GM12878 (cell line): ENCODE data around the gene GAD2.

ENCODE experiments used
- BACH1 ChIP-seq: fragments of 450-650 bp; IDR thresholded peaks from 2 replicates; pipeline ENCODE4 v1.6.1; 2017; ENCODE audit warnings: mild to moderate bottlenecking, borderline replicate concordance
- CHD1 ChIP-seq: IDR thresholded peaks from 2 replicates; pipeline ENCODE4 v1.6.1; 2012; ENCODE audit warnings: low read depth, low read length, improper control_type of control experiment
- CTCF ChIP-seq, 3 experiments: IDR thresholded peaks in 2 of 3; conservative IDR thresholded peaks in 1 of 3; 2 replicates each; pipeline ENCODE4 v1.5.1; 2011; ENCODE audit warnings: low read depth in 3 of 3, low read length in 3 of 3, mild to moderate bottlenecking in 3 of 3, control low read depth in 2 of 3, moderate library complexity in 2 of 3, inconsistent platforms in 1 of 3, mixed read lengths in 1 of 3; ENCODE audit not compliant: control insufficient read depth in 2 of 3, insufficient read depth in 1 of 3; ENCODE audit errors: extremely low read depth in 1 of 3
- EZH2 ChIP-seq: IDR thresholded peaks from 2 replicates; pipeline ENCODE4 v1.6.1; 2012; ENCODE audit warnings: low read depth, mild to moderate bottlenecking, control low read depth, inconsistent platforms, low read length, borderline replicate concordance; ENCODE audit not compliant: control insufficient read depth
- GABPA ChIP-seq: IDR thresholded peaks from 2 replicates; pipeline ENCODE4 v1.6.1; 2014; ENCODE audit warnings: antibody characterized with exemption, low read depth, mild to moderate bottlenecking, inconsistent platforms
- IKZF1 ChIP-seq: fragments of 450-650 bp; conservative IDR thresholded peaks from 2 replicates; pipeline ENCODE4 v1.6.1; 2017; ENCODE audit warnings: antibody characterized with exemption, mild to moderate bottlenecking
- POLR2A ChIP-seq: IDR thresholded peaks from 2 replicates; pipeline ENCODE4 v1.6.1; 2011; ENCODE audit warnings: low read depth, mild to moderate bottlenecking, low read length
- RFX5 ChIP-seq: IDR thresholded peaks from 2 replicates; pipeline ENCODE4 v1.6.1; 2011; ENCODE audit warnings: low read depth, low read length, improper control_type of control experiment
- SUPT20H ChIP-seq: IDR thresholded peaks from 2 replicates; pipeline ENCODE4 v1.6.1; 2011; ENCODE audit warnings: low read depth, mild to moderate bottlenecking, low read length, moderate library complexity, borderline replicate concordance; ENCODE audit not compliant: control insufficient read depth

GRCh38 chr10:26220901-26221300, 4.3 kb downstream of the GAD2 start:
- no peak for TF ChIP-seq CTCF (IDR thresholded peaks at IDR 0.05 in 2 of 3, conservative IDR thresholded peaks at IDR 0.05 in 1 of 3; ENCODE audit: control insufficient read depth in 2 of 3, extremely low read depth in 1 of 3, insufficient read depth in 1 of 3, low read depth in 3 of 3, low read length in 3 of 3)
- TF ChIP-seq RFX5, result no peak
- TF ChIP-seq GABPA, result no peak
- TF ChIP-seq IKZF1, result no peak
- no peak for TF ChIP-seq POLR2A
- no peak for TF ChIP-seq BACH1
- TF ChIP-seq CHD1, result no peak
- no peak for TF ChIP-seq SUPT20H
- no peak for TF ChIP-seq EZH2
